ENCODE results near the gene COQ8A. TPM values are rescaled to one million over a fixed set of nuclear protein-coding genes. Genes with fewer than 3 reads are reported as not detected.

COQ8A gene
- total RNA-seq, 6 experiments from 2014 or later, result 51.6 to 78.1 (median 69.6) TPM

- H3K27ac ChIP-seq, result no peak overlapping the region
- DNase-seq (no peak), ATAC-seq (no peak)
- H3K27me3 ChIP-seq, result no peaks in the 10 kb centered on the region
- TF ChIP-seq CTCF (IDR thresholded peaks at IDR 0.05) (no peak), POLR2A (IDR thresholded peaks at IDR 0.05) (no peak)
- H3K9me3 ChIP-seq, result peaks cover 0 to 6% (median 0%) of the 10 kb centered on the region in 4 donors
- peaks cover 0 to 9% (median 2%) of the 10 kb centered on the region in 4 donors for H3K4me1 ChIP-seq
- intact Hi-C loops (cut with DNase I), result no loop called here
- H3K36me3 ChIP-seq, result no peaks in the 10 kb centered on the region
- 59% methylated on average over 2 of the region's 3 CpGs for WGBS (ENCODE audit: insufficient coverage, low coverage, low lambda C conversion rate, missing lambda C conversion rate)
- H3K4me3 ChIP-seq, result no peak overlapping the region
Measured at GRCh38 chr1:226934483-226935237, 5.4 kb upstream of the COQ8A start.

- Histone ChIP-seq H3K27me3 (no peaks in the 10 kb centered on the region), H3K4me1 (peaks cover 0 to 32% (median 3%) of the 10 kb centered on the region in 4 donors), H3K27ac (peak overlapping the region; percentile 80 to 94 (median 81)), H3K9me3 (peaks cover 0 to 6% (median 0%) of the 10 kb centered on the region in 4 donors), H3K36me3 (no peaks in the 10 kb centered on the region), H3K4me3 (peak overlapping the region in 1 of 3 donors; percentile 84)
- no peak for ATAC-seq
- WGBS (ENCODE audit: insufficient coverage, low coverage, low lambda C conversion rate, missing lambda C conversion rate), result 75% methylated on average over 6 of the region's 10 CpGs
- TF ChIP-seq CTCF (IDR thresholded peaks at IDR 0.05) (no peak), POLR2A (IDR thresholded peaks at IDR 0.05) (peak; percentile 16)
- intact Hi-C loops (cut with DNase I), result no loop called here
- no peak for DNase-seq
Measured at GRCh38 chr1:226937940-226938725, 2.0 kb upstream of the COQ8A start.

- peaks cover 0 to 40% (median 4%) of the 10 kb centered on the region in 4 donors for H3K4me1 ChIP-seq
- TF ChIP-seq POLR2A (IDR thresholded peaks at IDR 0.05), result no peak
- TF ChIP-seq CTCF (IDR thresholded peaks at IDR 0.05), result no peak
- DNase-seq (no peak), ATAC-seq (peak in 2 of 4 donors; percentile 5 to 11)
- H3K27me3 ChIP-seq, result no peaks in the 10 kb centered on the region
- no peaks in the 10 kb centered on the region for H3K36me3 ChIP-seq
- H3K27ac ChIP-seq, result peak overlapping the region; percentile 80 to 94 (median 81)
- H3K4me3 ChIP-seq, result peak overlapping the region; percentile 48 to 91 (median 84)
- peaks cover 0 to 6% (median 0%) of the 10 kb centered on the region in 4 donors for H3K9me3 ChIP-seq
- intact Hi-C loops (cut with DNase I), result no loop called here
- 2% methylated on average over 11 of the region's 12 CpGs for WGBS (ENCODE audit: insufficient coverage, low coverage, low lambda C conversion rate, missing lambda C conversion rate)
Measured at GRCh38 chr1:226938903-226939437, 1.1 kb upstream of the COQ8A start.

GRCh38 chr1:226939438-226940028 is 561 bp upstream of the COQ8A start:
- peak; percentile 93 for TF ChIP-seq POLR2A (IDR thresholded peaks at IDR 0.05)
- TF ChIP-seq CTCF (IDR thresholded peaks at IDR 0.05), result no peak
- Histone ChIP-seq H3K9me3 (peaks cover 0 to 6% (median 0%) of the 10 kb centered on the region in 4 donors), H3K27ac (peak overlapping the region; percentile 80 to 94 (median 81)), H3K36me3 (no peaks in the 10 kb centered on the region), H3K4me3 (peak overlapping the region; percentile 48 to 91 (median 84)), H3K27me3 (no peaks in the 10 kb centered on the region), H3K4me1 (peaks cover 0 to 45% (median 7%) of the 10 kb centered on the region in 4 donors)
- WGBS (ENCODE audit: insufficient coverage, low coverage, low lambda C conversion rate, missing lambda C conversion rate), result 1% methylated on average over 12 of the region's 51 CpGs
- DNase-seq (peak; percentile 70 to 83 (median 79)), ATAC-seq (peak; percentile 29 to 50 (median 42))
- intact Hi-C loops (cut with DNase I), result no loop called here
